ENCODE data around the gene POPDC3. TPM values are rescaled to one million over a fixed set of nuclear protein-coding genes. Genes with fewer than 3 reads are reported as not detected.

Gene POPDC3
- total RNA-seq, 1 experiment from 2014 or later: 0.70 TPM

- Histone ChIP-seq H3K27me3 (replicated peaks; ENCODE audit: control insufficient read depth, insufficient read depth, low read length) (no peaks in the 10 kb centered on the region; the same call in 1 of the 2 replicates), H3K4me1 (no peaks in the 10 kb centered on the region), H3K9me3 (no peaks in the 10 kb centered on the region), H3K36me3 (ENCODE audit: control insufficient read depth, insufficient read depth, low read length) (no peaks in the 10 kb centered on the region), H3K4me3 (ENCODE audit: low read depth, low read length) (no peak overlapping the region)
- H3K4me1 Mint-ChIP-seq (ENCODE audit: low read depth, unreplicated experiment): no peaks in the 10 kb centered on the region
- no TSS peak for BruUV-seq (replicated peaks)
- peaks cover 4% of the 10 kb centered on the region for H3K27me3 Mint-ChIP-seq (ENCODE audit: insufficient read depth, unreplicated experiment)
- no peaks in the 10 kb centered on the region for H3K9me3 Mint-ChIP-seq (ENCODE audit: unreplicated experiment)
- no peaks in the 10 kb centered on the region for H3K36me3 Mint-ChIP-seq (ENCODE audit: insufficient read depth, unreplicated experiment)
- no peak for DNase-seq
- CTCF ChIA-PET: no interaction called here
- no peak overlapping the region for H3K4me3 Mint-ChIP-seq (ENCODE audit: unreplicated experiment)
- TF ChIP-seq CTCF (IDR thresholded peaks at IDR 0.05; ENCODE audit: insufficient read depth in 1 of 2, low read depth in 1 of 2, low read length in 1 of 2, severe bottlenecking in 1 of 2, unreplicated experiment in 1 of 2): no peak
- intact Hi-C loops (cut with micrococcal nuclease; ENCODE audit: unreplicated experiment): no loop called here
- POLR2A ChIA-PET: interaction anchor here (0.6 kb wide), 1 partner anchor 691 kb away, joined by 3 read pairs; no protein-coding TSS in a partner anchor
- H3K27ac Mint-ChIP-seq (ENCODE audit: unreplicated experiment): no peak overlapping the region
Measured at GRCh38 chr6:105209950-105210706, 30.3 kb upstream of the POPDC3 start.

- no TSS peak for BruUV-seq (replicated peaks)
- Histone ChIP-seq H3K27me3 (replicated peaks; ENCODE audit: control insufficient read depth, insufficient read depth, low read length) (no peaks in the 10 kb centered on the region; the same call in 1 of the 2 replicates), H3K4me1 (no peaks in the 10 kb centered on the region), H3K36me3 (ENCODE audit: control insufficient read depth, insufficient read depth, low read length) (no peaks in the 10 kb centered on the region), H3K4me3 (ENCODE audit: low read depth, low read length) (no peak overlapping the region), H3K9me3 (no peaks in the 10 kb centered on the region)
- intact Hi-C loops (cut with micrococcal nuclease; ENCODE audit: unreplicated experiment): no loop called here
- Mint-ChIP-seq H3K27me3 (ENCODE audit: insufficient read depth, unreplicated experiment) (peaks cover 4% of the 10 kb centered on the region), H3K4me3 (ENCODE audit: unreplicated experiment) (no peak overlapping the region), H3K27ac (ENCODE audit: unreplicated experiment) (no peak overlapping the region), H3K4me1 (ENCODE audit: low read depth, unreplicated experiment) (no peaks in the 10 kb centered on the region), H3K9me3 (ENCODE audit: unreplicated experiment) (no peaks in the 10 kb centered on the region), H3K36me3 (ENCODE audit: insufficient read depth, unreplicated experiment) (no peaks in the 10 kb centered on the region)
- no peak for TF ChIP-seq CTCF (IDR thresholded peaks at IDR 0.05; ENCODE audit: insufficient read depth in 1 of 2, low read depth in 1 of 2, low read length in 1 of 2, severe bottlenecking in 1 of 2, unreplicated experiment in 1 of 2)
- POLR2A ChIA-PET: no interaction called here
- DNase-seq: no peak
- CTCF ChIA-PET: no interaction called here
Measured at GRCh38 chr6:105207524-105208269, 27.9 kb upstream of the POPDC3 start.

- H3K36me3 Mint-ChIP-seq (ENCODE audit: insufficient read depth, unreplicated experiment): no peaks in the 10 kb centered on the region
- no peaks in the 10 kb centered on the region for H3K4me1 Mint-ChIP-seq (ENCODE audit: low read depth, unreplicated experiment)
- TF ChIP-seq CTCF (IDR thresholded peaks at IDR 0.05; ENCODE audit: insufficient read depth in 1 of 2, low read depth in 1 of 2, low read length in 1 of 2, severe bottlenecking in 1 of 2, unreplicated experiment in 1 of 2): no peak
- intact Hi-C loops (cut with micrococcal nuclease; ENCODE audit: unreplicated experiment): no loop called here
- no peaks in the 10 kb centered on the region for H3K9me3 Mint-ChIP-seq (ENCODE audit: unreplicated experiment)
- POLR2A ChIA-PET: no interaction called here
- Histone ChIP-seq H3K36me3 (ENCODE audit: control insufficient read depth, insufficient read depth, low read length) (no peaks in the 10 kb centered on the region), H3K27me3 (replicated peaks; ENCODE audit: control insufficient read depth, insufficient read depth, low read length) (no peaks in the 10 kb centered on the region; the same call in 1 of the 2 replicates), H3K9me3 (no peaks in the 10 kb centered on the region), H3K4me3 (ENCODE audit: low read depth, low read length) (no peak overlapping the region), H3K4me1 (no peaks in the 10 kb centered on the region)
- H3K27ac Mint-ChIP-seq (ENCODE audit: unreplicated experiment): no peak overlapping the region
- no TSS peak for BruUV-seq (replicated peaks)
- peaks cover 4% of the 10 kb centered on the region for H3K27me3 Mint-ChIP-seq (ENCODE audit: insufficient read depth, unreplicated experiment)
- H3K4me3 Mint-ChIP-seq (ENCODE audit: unreplicated experiment): no peak overlapping the region
- CTCF ChIA-PET: no interaction called here
- DNase-seq: no peak
Measured at GRCh38 chr6:105204768-105205167, 25.0 kb upstream of the POPDC3 start.

All from Caco-2 (cell line).